Upper lobe of right lung (tissue), 1 donor: ENCODE measurements around the gene SH3BP2. TPM values are rescaled to one million over a fixed set of nuclear protein-coding genes. Genes with fewer than 3 reads are reported as not detected.

ENCODE experiments used
- ATAC-seq: fragments of 200-7000 bp; cut with Tn5 transposase; one replicate; pipeline ENCODE4 v1.9.1; 2020; ENCODE audit warnings: mild to moderate bottlenecking, moderate library complexity
- DNase-seq: peaks from one replicate; pipeline ENCODE4 v3.0.0-alpha.2; 2020
- H3K27ac ChIP-seq: fragments of 200-600 bp; one replicate; pipeline ENCODE4 v1.8.0; 2022
- H3K27me3 ChIP-seq: fragments of 200-600 bp; one replicate; pipeline ENCODE4 v1.8.0; 2022; ENCODE audit warnings: mild to moderate bottlenecking
- H3K36me3 ChIP-seq: fragments of 200-600 bp; one replicate; pipeline ENCODE4 v1.8.0; 2022
- H3K4me1 ChIP-seq: fragments of 200-600 bp; one replicate; pipeline ENCODE4 v1.8.0; 2022
- H3K4me3 ChIP-seq: fragments of 200-600 bp; one replicate; pipeline ENCODE4 v1.8.0; 2022; ENCODE audit warnings: mild to moderate bottlenecking
- H3K9me3 ChIP-seq: fragments of 200-600 bp; one replicate; pipeline ENCODE4 v1.8.0; 2022
- intact Hi-C: fragments of 100-400 bp; cut with DNase I; formaldehyde crosslinking; loops from one replicate; pipeline ENCODE4 v1.11.0; 2022
- total RNA-seq: library from RNA; stranded (reverse); fragmentation: NEBNext Ultra II Directional; extraction: Animal tissue kit (Norgen Biotek cat#: 25700); gene quantifications from one replicate; pipeline ENCODE4 v1.2.1, GENCODE V29; 2021
- TF ChIP-seq, protein P1 (sequence below): fragments of 200-600 bp; IDR thresholded peaks from one replicate; pipeline ENCODE4 v1.8.0; 2022; ENCODE audit warnings: antibody characterized with exemption
- donor health status: DM: no; HTN: yes; CAD: no; lungs with severe emphysema.

Gene SH3BP2
- total RNA-seq, 1 donor from 2014 or later, result 99.0 TPM

GRCh38 chr4:2816401-2816954, 23.6 kb downstream of the SH3BP2 start:
- ATAC-seq, result no peak
- Histone ChIP-seq H3K9me3 (no peaks in the 10 kb centered on the region), H3K27me3 (no peaks in the 10 kb centered on the region), H3K36me3 (peaks cover 13% of the 10 kb centered on the region), H3K27ac (no peak overlapping the region), H3K4me3 (no peak overlapping the region), H3K4me1 (peaks cover 44% of the 10 kb centered on the region)
- intact Hi-C loops, result no loop called here
- no peak for DNase-seq
- TF ChIP-seq, protein P1, sequence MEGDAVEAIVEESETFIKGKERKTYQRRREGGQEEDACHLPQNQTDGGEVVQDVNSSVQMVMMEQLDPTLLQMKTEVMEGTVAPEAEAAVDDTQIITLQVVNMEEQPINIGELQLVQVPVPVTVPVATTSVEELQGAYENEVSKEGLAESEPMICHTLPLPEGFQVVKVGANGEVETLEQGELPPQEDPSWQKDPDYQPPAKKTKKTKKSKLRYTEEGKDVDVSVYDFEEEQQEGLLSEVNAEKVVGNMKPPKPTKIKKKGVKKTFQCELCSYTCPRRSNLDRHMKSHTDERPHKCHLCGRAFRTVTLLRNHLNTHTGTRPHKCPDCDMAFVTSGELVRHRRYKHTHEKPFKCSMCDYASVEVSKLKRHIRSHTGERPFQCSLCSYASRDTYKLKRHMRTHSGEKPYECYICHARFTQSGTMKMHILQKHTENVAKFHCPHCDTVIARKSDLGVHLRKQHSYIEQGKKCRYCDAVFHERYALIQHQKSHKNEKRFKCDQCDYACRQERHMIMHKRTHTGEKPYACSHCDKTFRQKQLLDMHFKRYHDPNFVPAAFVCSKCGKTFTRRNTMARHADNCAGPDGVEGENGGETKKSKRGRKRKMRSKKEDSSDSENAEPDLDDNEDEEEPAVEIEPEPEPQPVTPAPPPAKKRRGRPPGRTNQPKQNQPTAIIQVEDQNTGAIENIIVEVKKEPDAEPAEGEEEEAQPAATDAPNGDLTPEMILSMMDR, result no peak

GRCh38 chr4:2817137-2817536, 24.3 kb downstream of the SH3BP2 start:
- H3K27me3 ChIP-seq, result no peaks in the 10 kb centered on the region
- ATAC-seq (no peak), DNase-seq (no peak)
- TF ChIP-seq, protein P1, result no peak
- H3K4me1 ChIP-seq, result peaks cover 38% of the 10 kb centered on the region
- no peaks in the 10 kb centered on the region for H3K9me3 ChIP-seq
- peak overlapping the region; percentile 53 for H3K4me3 ChIP-seq
- peaks cover 16% of the 10 kb centered on the region for H3K36me3 ChIP-seq
- intact Hi-C loops, result no loop called here
- H3K27ac ChIP-seq, result no peak overlapping the region

DNA sequence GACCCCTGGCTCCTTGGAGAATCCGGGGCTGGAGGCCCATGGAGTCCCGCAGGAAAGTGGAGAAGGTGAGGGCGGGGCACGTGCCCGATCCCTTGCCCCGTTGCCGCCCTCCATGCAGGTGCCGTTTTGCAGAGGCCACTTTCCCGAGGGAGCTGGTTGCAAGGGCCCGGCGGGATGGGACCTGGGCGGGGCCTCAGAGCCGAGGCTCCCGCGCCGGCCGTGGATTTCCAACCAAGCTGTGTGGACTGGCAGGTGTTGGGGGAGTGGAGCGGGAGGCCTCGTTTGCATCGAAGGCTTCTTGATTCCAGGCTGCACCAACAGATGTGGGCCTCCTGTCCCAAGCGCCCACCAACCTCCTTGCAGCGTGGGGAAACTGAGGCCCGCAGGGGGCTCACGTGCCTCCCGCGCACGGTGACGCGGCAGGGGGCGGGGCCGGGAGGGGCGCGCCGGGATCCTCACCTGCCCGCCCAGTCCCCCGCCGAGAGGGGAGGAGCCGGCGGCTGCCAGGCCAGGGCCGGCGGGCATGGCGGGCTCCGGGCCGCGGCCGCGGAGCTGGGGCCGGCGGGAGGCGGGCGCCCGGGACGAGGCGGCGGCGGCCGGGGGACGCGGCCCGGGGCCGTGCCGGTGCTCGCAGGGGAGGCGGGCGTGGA, 24.9 kb downstream of the SH3BP2 start:
- TF ChIP-seq, protein P1, result no peak
- peak; percentile 83 for DNase-seq
- intact Hi-C loops, result no loop called here
- Histone ChIP-seq H3K4me3 (peak overlapping the region; percentile 53), H3K4me1 (peaks cover 38% of the 10 kb centered on the region), H3K36me3 (peaks cover 22% of the 10 kb centered on the region), H3K27ac (no peak overlapping the region), H3K9me3 (no peaks in the 10 kb centered on the region), H3K27me3 (no peaks in the 10 kb centered on the region)
- ATAC-seq, result peak; percentile 75

DNA sequence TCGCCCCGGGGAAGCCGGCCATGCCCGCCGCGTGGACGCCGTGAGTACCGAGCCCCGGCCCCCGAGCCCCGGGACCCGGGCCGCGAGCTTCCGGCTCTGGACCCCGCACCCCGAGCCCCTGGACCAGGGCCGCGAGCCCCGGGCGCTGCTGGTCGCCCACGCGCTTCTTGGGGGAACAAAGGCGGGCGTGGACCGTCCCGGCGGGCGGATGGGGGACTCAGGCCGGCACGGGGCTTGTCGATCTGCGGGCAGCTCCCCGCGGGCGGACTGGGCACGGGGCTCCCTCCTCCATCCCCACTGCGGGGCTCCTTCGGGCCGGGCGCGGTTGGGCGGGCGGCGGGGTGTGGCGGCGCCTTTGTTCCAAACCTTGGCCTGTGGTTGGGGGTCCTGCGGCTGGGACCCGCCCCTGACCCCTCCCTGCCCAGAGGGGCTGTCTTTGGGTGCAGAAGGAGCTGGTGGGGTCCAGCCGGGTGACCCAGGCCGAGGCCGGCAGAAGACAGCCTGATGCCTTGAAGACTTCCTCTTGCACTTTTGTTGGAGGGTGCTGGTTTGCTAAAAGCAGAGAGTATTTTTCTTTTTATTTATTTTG, 25.6 kb downstream of the SH3BP2 start:
- Histone ChIP-seq H3K4me3 (peak overlapping the region; percentile 53), H3K9me3 (no peaks in the 10 kb centered on the region), H3K36me3 (peaks cover 28% of the 10 kb centered on the region), H3K27ac (peak overlapping the region; percentile 51), H3K27me3 (no peaks in the 10 kb centered on the region), H3K4me1 (peaks cover 38% of the 10 kb centered on the region)
- TF ChIP-seq, protein P1, result no peak
- intact Hi-C loops, result no loop called here
- ATAC-seq, result peak; percentile 6
- no peak for DNase-seq

DNA sequence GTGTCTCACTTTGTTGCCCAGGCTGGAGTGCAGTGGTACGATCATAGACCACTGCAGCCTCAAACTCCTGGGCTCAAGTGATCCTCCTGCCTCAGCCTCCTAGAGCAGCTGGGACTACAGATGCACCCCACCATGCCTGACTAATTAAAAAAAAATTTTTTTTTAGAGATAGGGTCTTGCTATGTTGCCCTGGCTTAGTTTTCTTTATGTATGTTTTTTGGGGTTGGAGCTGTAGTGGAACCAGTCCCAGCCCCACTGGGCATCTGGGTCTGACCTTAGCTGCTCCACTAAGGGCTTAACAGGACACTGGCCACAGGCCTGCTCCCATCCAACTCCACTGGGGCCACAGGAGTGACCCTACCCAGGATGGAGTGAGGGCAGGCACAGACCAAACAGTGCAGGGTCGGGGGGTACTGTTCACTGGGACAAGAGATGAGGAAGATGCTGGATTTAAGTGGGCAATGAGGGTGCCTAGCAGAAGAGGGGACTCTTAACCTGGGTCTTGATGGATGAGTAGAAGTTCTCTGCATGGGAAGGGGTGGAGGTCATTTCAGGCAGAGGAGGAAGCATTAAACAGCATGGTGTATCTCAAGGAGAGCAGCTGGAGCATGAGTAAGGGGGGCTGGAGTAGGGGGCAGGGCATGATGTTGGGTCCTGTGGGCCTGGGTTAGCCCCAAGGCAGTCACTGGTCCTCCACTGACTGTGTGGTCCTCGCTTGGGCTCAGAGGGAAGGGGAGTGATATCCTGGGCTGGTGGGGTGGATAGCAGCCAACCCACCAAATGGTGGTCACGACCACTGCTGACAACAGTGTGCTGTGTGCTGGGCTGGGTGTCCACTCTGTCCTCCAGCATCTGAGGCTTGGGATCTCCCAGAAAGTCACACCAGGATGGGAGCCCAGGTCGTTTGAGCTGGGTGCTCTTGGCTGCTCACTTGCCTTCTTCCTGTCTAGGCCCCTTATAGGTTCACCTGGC, 26.6 kb downstream of the SH3BP2 start:
- intact Hi-C loops, result no loop called here
- Histone ChIP-seq H3K27me3 (no peaks in the 10 kb centered on the region), H3K27ac (peak overlapping the region; percentile 3), H3K9me3 (no peaks in the 10 kb centered on the region), H3K4me1 (peaks cover 29% of the 10 kb centered on the region), H3K36me3 (peaks cover 39% of the 10 kb centered on the region), H3K4me3 (no peak overlapping the region)
- no peak for DNase-seq
- ATAC-seq, result no peak
- TF ChIP-seq, protein P1, result no peak
